ENCODE results near the gene HIVEP3.

Gene HIVEP3

DNA sequence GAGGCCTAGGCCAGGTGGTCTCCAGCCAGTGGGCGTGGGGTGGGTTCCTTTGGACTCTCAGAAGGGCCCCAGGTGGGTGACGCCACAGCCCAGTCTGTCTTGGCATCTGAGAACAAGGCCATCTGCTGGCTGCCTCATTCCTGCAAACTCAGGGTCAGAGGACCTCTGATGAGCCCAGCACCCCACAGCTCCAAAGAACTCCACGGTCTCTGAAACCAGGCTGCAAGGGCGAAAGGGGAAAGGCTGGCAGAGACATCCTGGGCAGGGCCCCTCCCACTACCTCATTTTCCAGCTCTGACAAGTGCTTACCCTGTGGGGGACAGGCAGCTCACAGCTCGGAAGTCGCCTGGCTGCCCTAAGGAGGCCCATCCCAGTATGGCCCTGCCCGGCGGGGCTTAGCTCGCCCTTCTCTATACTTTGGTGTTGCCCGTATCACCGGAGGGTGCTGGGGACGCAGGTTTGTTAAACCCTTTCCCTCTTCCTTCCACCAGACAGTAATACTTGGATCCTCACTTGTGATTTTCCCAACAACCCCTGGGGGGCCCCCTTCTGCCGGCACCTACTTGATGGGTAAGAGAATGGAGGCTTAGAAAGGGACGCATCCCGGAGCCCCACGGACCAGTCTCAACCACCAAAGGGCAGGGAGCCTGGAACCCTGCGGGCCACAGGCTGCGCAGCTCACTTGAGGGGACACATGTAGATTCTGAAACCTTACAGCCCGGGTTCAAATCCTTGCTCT lies 423.3 kb downstream of the HIVEP3 start:
- no peak for TF ChIP-seq FOXP2 (optimal IDR thresholded peaks at IDR 0.05; ENCODE audit: control extremely low read depth, extremely low read length, insufficient read depth)
- TF ChIP-seq POLR2AphosphoS5 (IDR thresholded peaks at IDR 0.05; ENCODE audit: borderline replicate concordance, low read depth, low read length): no peak
- TF ChIP-seq EZH2 (IDR thresholded peaks at IDR 0.05): no peak
- no peak overlapping the region for H3K4me3 ChIP-seq
- no peak for DNase-seq (ENCODE audit: low read depth, low spot score)
- H3K36me3 ChIP-seq (ENCODE audit: insufficient read depth, low read length): no peaks in the 10 kb centered on the region
- H3K9me3 ChIP-seq (ENCODE audit: low read depth, low read length): no peaks in the 10 kb centered on the region
- no peak overlapping the region for H3K9ac ChIP-seq (ENCODE audit: insufficient read length)
- no peak overlapping the region for H3K27ac ChIP-seq

GRCh38 chr1:41494351-41495209 lies 424.1 kb downstream of the HIVEP3 start:
- H3K27ac ChIP-seq: no peak overlapping the region
- no peak for DNase-seq (ENCODE audit: low read depth, low spot score)
- TF ChIP-seq EZH2 (IDR thresholded peaks at IDR 0.05) (no peak), POLR2AphosphoS5 (IDR thresholded peaks at IDR 0.05; ENCODE audit: borderline replicate concordance, low read depth, low read length) (no peak), FOXP2 (optimal IDR thresholded peaks at IDR 0.05; ENCODE audit: control extremely low read depth, extremely low read length, insufficient read depth) (no peak)
- no peaks in the 10 kb centered on the region for H3K9me3 ChIP-seq (ENCODE audit: low read depth, low read length)
- H3K9ac ChIP-seq (ENCODE audit: insufficient read length): no peak overlapping the region
- no peak overlapping the region for H3K4me3 ChIP-seq
- H3K36me3 ChIP-seq (ENCODE audit: insufficient read depth, low read length): no peaks in the 10 kb centered on the region

- H3K36me3 ChIP-seq (ENCODE audit: insufficient read depth, low read length): no peaks in the 10 kb centered on the region
- H3K9me3 ChIP-seq (ENCODE audit: low read depth, low read length): no peaks in the 10 kb centered on the region
- TF ChIP-seq POLR2AphosphoS5 (IDR thresholded peaks at IDR 0.05; ENCODE audit: borderline replicate concordance, low read depth, low read length) (no peak), EZH2 (IDR thresholded peaks at IDR 0.05) (no peak), FOXP2 (optimal IDR thresholded peaks at IDR 0.05; ENCODE audit: control extremely low read depth, extremely low read length, insufficient read depth) (no peak)
- no peak overlapping the region for H3K9ac ChIP-seq (ENCODE audit: insufficient read length)
- H3K4me3 ChIP-seq: no peak overlapping the region
- H3K27ac ChIP-seq: no peak overlapping the region
- no peak for DNase-seq (ENCODE audit: low read depth, low spot score)
These were observed 424.9 kb downstream of the HIVEP3 start for GRCh38 chr1:41493626-41494350.

DNA sequence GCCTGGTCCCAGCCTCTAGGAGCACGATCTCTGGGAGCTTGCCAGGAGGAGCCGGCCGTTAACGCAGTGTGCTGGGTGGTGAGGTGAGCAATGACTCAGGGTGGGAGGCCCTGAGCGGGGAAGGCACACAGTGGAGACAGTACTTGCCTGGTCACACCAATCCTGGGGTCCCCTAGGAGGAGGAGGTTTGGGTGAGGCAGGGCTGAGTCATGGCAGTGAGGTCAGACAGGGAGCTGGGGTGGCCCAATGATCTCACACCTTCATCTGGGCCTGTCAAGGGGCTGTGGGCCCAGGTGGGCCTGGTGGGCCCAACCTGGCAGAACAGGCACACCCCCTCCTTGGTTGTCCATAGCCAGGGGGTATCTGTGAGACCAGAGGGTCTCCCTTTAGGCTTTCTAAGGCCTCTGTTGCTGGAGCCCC lies 425.6 kb downstream of the HIVEP3 start:
- no peak overlapping the region for H3K27ac ChIP-seq
- H3K9me3 ChIP-seq (ENCODE audit: low read depth, low read length): no peaks in the 10 kb centered on the region
- DNase-seq (ENCODE audit: low read depth, low spot score): no peak
- no peak overlapping the region for H3K4me3 ChIP-seq
- no peaks in the 10 kb centered on the region for H3K36me3 ChIP-seq (ENCODE audit: insufficient read depth, low read length)
- TF ChIP-seq POLR2AphosphoS5 (IDR thresholded peaks at IDR 0.05; ENCODE audit: borderline replicate concordance, low read depth, low read length) (no peak), EZH2 (IDR thresholded peaks at IDR 0.05) (no peak), FOXP2 (optimal IDR thresholded peaks at IDR 0.05; ENCODE audit: control extremely low read depth, extremely low read length, insufficient read depth) (no peak)
- H3K9ac ChIP-seq (ENCODE audit: insufficient read length): no peak overlapping the region

DNA sequence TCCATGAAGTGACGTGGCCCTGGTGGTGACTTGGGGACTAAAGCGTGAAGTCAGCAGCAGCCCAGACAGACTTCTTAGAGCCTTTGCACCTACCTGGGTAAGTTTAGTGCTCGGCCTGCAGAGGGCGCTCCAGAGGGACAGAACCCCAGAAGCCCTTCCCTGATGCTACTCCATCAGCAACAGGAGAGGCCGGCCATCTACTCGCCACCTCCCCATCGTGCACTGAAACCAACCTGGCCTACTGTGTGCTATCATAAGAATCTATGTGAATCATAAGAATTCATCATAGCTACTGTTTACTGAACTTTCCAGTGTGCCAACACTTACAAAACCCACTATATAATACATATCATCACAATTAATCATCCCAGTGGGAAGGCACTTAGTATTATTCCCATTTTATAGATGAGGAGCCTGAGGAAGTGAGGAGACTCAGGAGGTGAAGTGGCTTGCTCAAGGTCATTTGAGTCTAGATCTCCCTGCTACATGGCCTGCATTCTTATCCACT lies 426.3 kb downstream of the HIVEP3 start:
- H3K9ac ChIP-seq (ENCODE audit: insufficient read length): no peak overlapping the region
- no peak for DNase-seq (ENCODE audit: low read depth, low spot score)
- no peak overlapping the region for H3K4me3 ChIP-seq
- H3K27ac ChIP-seq: no peak overlapping the region
- H3K9me3 ChIP-seq (ENCODE audit: low read depth, low read length): no peaks in the 10 kb centered on the region
- no peak for TF ChIP-seq POLR2AphosphoS5 (IDR thresholded peaks at IDR 0.05; ENCODE audit: borderline replicate concordance, low read depth, low read length)
- no peak for TF ChIP-seq EZH2 (IDR thresholded peaks at IDR 0.05)
- TF ChIP-seq FOXP2 (optimal IDR thresholded peaks at IDR 0.05; ENCODE audit: control extremely low read depth, extremely low read length, insufficient read depth): no peak
- no peaks in the 10 kb centered on the region for H3K36me3 ChIP-seq (ENCODE audit: insufficient read depth, low read length)

DNA sequence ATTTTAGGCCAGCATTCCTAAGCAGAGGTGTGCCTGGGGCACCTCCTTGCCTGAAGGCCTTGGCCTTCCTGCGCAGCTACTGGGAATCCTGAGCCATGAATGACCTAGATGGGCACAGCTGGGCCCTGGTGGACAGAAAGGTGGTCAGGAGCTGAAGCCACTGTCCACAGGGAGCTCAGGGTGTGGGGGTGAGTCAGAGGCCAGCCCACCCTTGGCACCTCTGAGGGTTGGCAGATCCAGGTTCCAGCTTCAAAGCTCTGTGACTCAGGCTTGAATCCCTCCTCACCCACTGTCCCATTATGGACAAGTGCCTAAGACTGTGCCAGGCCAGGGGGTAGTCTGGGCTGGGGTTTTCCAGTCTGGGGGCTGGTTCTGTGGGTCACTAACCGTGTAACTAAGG lies 427.8 kb downstream of the HIVEP3 start:
- H3K9me3 ChIP-seq (ENCODE audit: low read depth, low read length): no peaks in the 10 kb centered on the region
- no peak for DNase-seq (ENCODE audit: low read depth, low spot score)
- no peak for TF ChIP-seq EZH2 (IDR thresholded peaks at IDR 0.05)
- TF ChIP-seq FOXP2 (optimal IDR thresholded peaks at IDR 0.05; ENCODE audit: control extremely low read depth, extremely low read length, insufficient read depth): no peak
- TF ChIP-seq POLR2AphosphoS5 (IDR thresholded peaks at IDR 0.05; ENCODE audit: borderline replicate concordance, low read depth, low read length): no peak
- H3K4me3 ChIP-seq: no peak overlapping the region
- H3K9ac ChIP-seq (ENCODE audit: insufficient read length): no peak overlapping the region
- no peak overlapping the region for H3K27ac ChIP-seq
- H3K36me3 ChIP-seq (ENCODE audit: insufficient read depth, low read length): no peaks in the 10 kb centered on the region

GRCh38 chr1:41489561-41489960 lies 429.2 kb downstream of the HIVEP3 start:
- Histone ChIP-seq H3K27ac (no peak overlapping the region), H3K4me3 (no peak overlapping the region), H3K9me3 (ENCODE audit: low read depth, low read length) (no peaks in the 10 kb centered on the region), H3K9ac (ENCODE audit: insufficient read length) (no peak overlapping the region), H3K36me3 (ENCODE audit: insufficient read depth, low read length) (no peaks in the 10 kb centered on the region)
- DNase-seq (ENCODE audit: low read depth, low spot score): no peak
- TF ChIP-seq EZH2 (IDR thresholded peaks at IDR 0.05): no peak
- no peak for TF ChIP-seq POLR2AphosphoS5 (IDR thresholded peaks at IDR 0.05; ENCODE audit: borderline replicate concordance, low read depth, low read length)
- no peak for TF ChIP-seq FOXP2 (optimal IDR thresholded peaks at IDR 0.05; ENCODE audit: control extremely low read depth, extremely low read length, insufficient read depth)
